Right lobe of liver (tissue), 4 donors: ENCODE measurements around the gene OPRL1.

Experiments used
- POLR2A ChIP-seq: fragments of 450-650 bp; IDR thresholded peaks from one replicate; pipeline ENCODE4 v1.6.1; 2017; ENCODE audit warnings: antibody characterized with exemption, mild to moderate bottlenecking
- TF ChIP-seq, protein P1 (sequence below), 4 donors: fragments of 200-600 bp in 3 of 4; fragments of 450-650 bp in 1 of 4; IDR thresholded peaks; one replicate each; pipeline versions ENCODE4 v1.5.1 to v1.8.0; 2016 to 2022; ENCODE audit warnings: antibody characterized with exemption in 4 of 4, mild to moderate bottlenecking in 2 of 4
- donor health status: DM: no; HTN: no; CAD: no.
- donor health status: DM: no; HTN: no; CAD: no.
- donor health status: DM: no; HTN: yes; CAD: no.

DNA sequence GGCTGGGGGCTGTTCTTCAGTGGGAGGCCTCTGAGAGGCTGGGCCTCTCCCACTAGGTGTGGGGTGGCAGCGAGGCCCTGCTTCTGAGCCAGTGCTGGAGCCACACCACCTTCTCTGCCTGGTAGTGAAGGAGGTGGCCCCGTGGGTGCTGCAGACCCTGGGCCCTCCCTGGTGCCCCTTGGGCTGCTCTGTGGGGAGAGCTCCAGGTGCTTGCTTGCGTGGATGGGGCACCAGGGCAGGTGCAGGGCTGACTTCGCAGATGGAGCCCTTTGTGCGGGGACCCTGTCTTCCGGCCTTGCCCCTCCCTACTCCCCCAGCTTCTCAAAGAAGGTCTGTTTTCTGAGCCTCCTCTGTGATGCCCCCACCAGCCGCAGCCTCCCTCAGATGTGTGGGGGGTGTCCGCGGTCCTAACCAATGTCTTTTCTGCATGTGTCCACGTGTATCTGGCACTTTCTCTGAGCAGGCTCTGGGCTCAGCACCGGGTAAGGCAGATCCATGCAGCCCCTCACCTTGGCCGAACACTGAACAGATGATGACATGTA lies 67.1 kb downstream of the OPRL1 start:
- TF ChIP-seq, protein P1, sequence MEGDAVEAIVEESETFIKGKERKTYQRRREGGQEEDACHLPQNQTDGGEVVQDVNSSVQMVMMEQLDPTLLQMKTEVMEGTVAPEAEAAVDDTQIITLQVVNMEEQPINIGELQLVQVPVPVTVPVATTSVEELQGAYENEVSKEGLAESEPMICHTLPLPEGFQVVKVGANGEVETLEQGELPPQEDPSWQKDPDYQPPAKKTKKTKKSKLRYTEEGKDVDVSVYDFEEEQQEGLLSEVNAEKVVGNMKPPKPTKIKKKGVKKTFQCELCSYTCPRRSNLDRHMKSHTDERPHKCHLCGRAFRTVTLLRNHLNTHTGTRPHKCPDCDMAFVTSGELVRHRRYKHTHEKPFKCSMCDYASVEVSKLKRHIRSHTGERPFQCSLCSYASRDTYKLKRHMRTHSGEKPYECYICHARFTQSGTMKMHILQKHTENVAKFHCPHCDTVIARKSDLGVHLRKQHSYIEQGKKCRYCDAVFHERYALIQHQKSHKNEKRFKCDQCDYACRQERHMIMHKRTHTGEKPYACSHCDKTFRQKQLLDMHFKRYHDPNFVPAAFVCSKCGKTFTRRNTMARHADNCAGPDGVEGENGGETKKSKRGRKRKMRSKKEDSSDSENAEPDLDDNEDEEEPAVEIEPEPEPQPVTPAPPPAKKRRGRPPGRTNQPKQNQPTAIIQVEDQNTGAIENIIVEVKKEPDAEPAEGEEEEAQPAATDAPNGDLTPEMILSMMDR (IDR thresholded peaks at IDR 0.05): no peak
- no peak for TF ChIP-seq POLR2A
